Epidermal melanocyte (primary cell): ENCODE results near the gene DSE.
"Not testable (repeated sequence)": the region's sequence is repeated elsewhere in the genome, so short reads cannot be mapped to it uniquely, and the experiment has no call there.

Experiments
- DNase-seq: peaks from one replicate; pipeline ENCODE4 v3.0.0; 2011; ENCODE audit warnings: low spot score; ENCODE audit not compliant: insufficient read length

Gene DSE

DNA sequence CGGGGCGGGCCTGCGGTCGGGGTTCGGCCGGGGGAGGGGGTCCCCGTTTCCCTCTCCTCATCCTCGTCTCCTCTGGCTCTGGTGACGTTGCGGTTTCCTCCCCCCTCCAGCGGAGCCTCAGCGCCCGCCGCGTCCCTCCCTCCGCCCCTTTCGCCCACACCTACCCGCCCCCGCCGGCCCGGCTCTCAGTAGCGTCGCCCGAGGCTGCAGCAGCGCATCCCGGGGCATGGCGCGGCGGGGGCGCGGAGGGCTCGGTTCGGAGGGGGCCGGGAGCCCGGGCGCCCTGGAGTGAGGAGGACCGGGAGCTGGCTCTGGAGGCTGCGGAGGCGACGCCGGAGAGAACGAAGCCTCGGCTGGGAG, at the start of gene DSE:
TSS of gene DSE (plus strand) at position 188 of the 360 bp plus-strand sequence. CDS start 28,304 bp downstream, outside the sequence.
- DNase-seq: peak; percentile 35

DNA sequence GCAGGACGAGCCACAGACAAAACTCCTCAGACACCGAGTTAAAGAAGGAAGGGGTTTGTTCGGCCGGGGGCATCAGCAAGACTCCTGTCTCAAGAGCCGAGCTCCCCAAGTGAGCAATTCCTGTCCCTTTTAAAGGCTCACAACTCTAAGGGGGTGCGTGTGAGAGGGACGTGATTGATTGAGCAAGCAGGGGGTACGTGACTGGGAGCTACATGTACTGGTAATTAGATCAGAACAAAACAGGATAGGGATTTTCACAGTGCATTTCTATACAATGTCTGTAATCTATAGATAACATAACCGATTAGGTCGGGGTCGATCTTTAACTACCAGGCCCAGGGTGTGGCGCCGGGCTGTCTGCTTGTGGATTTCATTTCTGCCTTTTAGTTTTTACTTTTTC, 48.8 kb upstream of the DSE start:
- DNase-seq: not testable (repeated sequence)

- DNase-seq: no peak
Measured at GRCh38 chr6:116323863-116324262, 46.9 kb upstream of the DSE start.

DNA sequence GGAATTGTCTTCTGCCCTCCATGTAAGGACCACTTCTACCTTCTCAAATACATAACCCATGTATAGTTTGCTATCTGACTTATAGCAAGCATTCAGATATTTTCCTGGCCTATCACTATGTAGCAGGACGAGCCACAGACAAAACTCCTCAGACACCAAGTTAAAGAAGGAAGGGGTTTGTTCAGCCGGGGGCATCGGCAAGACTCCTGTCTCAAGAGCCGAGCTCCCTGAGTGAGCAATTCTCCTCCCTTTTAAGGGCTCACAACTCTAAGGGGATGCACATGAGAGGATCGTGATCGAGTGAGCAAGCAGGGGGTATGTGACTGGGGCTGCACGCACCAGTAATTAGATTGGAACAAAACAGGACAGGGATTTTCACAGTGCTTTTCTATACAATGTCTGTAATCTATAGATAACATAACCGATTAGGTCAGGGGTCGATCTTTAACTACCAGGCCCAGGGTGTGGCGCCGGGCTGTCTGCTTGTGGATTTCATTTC, 45.1 kb upstream of the DSE start:
- DNase-seq: not testable (repeated sequence)

DNA sequence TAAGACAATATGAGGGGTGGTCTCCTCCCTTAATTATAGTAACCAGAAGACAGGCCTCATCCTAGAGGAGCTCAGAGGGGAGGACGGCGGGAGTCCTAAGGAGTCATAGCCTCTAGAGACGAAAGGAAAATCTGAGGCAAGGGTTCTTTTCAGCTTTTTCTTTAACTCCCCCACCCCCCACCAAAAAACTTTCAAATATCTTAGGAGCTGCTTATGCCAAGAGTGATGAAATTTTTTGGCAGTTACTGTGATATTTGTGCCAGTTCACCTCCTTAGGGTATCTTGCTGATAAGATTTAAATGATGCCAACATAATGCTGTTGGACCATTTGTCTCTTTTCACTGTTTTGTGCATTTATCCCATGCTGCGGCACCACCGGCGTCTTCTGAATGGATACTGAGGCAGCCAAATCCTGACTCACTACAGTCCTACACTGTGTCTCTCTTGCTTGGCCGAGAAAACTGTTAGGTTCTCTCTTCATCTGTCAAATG, 44.5 kb upstream of the DSE start:
- DNase-seq: no peak

DNA sequence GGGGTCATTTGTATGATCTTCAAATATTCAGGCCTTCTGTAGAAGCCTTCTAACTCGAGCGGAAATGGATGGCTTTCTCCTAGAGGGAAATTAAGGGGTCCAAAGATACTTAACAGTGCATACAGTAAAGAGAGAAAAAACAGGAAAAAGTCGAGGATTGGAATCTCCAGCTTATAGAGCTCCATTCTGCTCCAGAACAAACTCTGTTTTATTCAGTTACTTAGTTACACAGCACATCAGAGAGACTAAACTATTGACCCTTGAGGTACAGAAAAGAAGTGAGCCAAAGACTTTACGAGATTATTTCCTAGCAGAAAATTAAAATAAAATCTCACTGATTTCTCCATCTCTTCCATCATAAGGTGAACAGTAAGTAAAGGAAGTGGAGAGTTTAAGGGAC, 43.8 kb upstream of the DSE start:
- no peak for DNase-seq

DNA sequence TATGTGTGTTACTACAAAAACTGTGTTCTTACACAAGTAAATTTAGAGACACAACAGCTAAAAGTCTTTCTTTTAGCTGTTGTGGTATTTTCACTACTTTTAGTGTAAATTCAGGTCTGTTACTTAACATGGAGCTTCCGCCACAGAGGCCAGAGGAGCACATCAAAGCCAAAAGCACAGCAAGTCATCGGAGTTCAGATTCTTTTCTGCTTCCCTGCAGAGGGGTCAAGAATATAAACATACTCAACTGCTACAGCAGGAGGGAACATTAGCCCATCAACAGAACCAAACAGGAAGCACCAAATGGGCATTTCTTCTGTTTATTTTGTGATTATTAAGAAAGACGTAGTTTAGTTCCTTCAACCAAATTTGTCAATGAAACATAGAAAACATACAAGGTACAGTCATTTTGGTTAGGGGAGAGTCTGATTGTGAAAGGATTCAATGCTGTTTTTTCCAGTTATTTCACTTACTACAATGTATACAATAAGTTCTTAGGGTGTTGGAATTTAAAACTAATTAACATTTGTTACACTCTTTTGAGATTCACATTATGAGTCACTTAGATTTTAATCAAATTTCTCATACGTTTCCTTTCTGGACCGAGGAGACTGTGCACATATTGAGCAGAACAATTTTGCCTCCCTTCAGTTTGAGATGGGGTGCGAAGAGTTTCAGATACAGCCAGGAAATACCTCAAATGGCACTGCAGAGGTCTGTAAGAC, 42.8 kb upstream of the DSE start:
- no peak for DNase-seq

GRCh38 chr6:116328528-116328903, 42.2 kb upstream of the DSE start:
- no peak for DNase-seq

DNA sequence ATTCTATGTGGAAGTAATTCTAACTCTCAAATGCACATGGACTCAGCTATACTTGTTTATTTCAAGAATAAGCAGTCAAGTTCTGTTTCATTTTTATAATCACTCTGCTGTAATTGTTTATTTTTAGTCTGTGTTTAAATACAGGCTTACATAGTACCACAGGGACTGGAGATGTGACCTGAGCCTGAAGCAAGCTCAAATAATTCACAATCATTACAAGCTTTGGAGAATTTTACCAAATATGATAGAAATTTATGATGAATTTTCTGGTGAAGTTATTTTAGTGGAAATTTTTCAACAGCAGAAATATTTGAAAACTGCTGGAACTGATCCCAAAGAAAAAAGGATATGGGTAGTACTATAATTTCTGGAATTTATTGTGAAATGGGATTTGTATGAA, 41.6 kb upstream of the DSE start:
- DNase-seq: no peak

DNA sequence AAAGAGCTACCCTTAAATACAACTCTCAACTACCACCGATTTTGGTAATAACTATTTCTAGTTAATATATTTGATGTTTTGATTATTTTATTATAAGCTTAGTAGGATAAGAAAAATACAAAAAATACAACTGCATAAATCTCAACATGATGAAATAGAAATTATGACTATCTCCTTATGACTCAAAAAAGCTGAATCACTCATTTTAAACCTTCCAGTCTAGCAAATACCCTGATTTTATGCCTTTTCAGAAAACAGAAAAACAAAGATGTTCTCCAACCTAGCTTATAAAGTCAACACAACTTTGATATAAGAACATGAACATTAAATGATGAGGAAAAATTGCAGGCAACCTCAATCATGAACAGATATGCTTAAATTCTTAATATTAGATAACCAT, 40.2 kb upstream of the DSE start:
- no peak for DNase-seq

- DNase-seq: no peak
Measured at GRCh38 chr6:116332096-116332495, 38.7 kb upstream of the DSE start.

DNA sequence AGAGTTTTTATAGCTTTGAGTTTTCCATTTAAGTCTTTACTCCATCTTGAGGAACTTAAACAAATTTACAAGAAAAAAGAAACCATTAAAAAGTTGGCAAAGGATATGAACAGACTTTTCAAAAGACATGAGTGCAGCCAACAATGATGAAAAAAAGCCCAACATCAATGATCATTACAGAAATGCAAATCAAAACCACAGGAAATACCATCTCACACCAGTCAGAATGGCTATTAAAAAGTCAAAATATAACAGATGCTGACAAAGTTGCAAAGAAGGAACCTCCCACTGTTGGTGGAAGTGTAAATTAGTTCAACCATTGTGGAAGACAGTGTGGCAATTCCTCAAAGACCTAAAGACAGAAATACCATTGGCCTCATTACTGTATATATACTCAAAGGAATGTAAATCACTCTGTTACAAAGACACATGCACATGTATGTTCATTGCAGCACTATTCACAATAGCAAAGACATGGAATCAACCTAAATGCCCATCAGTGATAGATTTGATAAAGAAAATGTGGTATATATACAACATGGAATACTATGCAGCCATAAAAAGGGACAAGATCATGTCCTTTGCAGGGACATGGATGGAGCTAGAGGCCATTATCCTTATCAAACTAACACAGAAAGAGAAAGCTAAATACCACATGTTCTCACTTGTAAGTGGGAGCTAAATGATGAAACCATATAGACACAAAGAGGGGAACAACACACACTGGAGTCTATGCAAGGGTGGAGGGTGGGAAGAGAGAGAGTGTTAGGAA, 35.9 kb upstream of the DSE start:
- DNase-seq: not testable (repeated sequence)

DNA sequence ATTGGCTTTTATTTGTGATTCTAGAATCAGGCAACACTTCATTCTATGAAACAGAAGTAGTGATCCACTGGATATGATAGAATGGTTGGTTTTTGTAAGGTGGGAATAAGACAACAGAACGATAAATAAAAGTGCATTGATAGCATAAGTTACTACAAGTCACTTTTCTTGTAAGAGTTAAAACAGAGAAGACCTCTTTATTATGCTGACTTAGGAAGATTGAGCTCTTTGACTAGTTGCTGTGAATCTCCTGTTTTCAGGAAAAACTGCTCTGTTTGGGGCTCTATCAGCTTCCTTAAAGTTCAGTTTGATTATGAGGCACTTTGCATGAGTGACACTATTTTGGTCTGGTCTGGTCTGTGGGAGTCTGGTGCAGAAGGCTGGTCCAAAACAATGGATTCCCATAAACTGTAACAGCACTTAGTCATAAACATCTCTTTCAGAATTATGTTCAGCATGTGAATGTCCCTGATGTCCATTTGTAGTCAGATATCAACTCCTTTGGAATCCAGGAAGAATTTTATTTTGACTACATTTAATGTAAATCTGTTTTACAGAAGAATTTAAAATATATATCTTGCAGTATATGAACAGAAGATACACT, 35.0 kb upstream of the DSE start:
- no peak for DNase-seq

DNA sequence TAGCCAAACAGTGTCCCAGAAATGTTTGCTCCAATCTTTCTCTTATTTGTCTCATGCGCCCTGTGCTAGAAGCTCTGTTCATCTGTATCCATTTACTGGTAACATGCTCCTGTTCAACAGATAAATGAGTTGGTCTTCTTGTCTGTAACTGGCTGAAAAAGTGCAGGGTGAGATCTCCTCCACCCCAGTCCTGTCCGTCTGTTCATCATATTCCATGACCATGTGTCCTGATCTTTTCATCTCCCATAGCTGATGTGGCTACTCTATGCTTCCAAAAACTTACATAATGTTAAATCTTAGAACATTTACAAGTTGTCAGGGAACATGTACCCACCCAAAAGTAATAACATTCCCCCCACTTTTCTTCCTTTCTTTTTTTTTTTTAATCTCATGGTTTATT, 31.8 kb upstream of the DSE start:
- no peak for DNase-seq

DNA sequence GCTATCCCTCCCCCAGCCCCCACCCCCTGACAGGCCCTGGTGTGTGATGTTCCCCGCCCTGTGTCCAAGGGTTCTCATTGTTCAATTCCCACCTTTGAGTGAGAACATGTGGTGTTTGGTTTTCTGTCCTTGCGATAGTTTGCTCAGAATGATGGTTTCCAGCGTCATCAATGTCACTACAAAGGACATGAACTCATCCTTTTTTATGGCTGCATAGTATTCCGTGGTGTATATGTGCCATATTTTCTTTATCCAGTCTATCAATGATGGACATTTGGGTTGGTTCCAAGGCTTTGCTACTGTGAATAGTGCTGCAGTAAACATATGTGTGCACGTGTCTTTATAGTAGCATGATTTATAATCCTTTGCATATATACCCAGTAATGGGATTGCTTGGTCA, 30.1 kb upstream of the DSE start:
- not testable (repeated sequence) for DNase-seq

DNA sequence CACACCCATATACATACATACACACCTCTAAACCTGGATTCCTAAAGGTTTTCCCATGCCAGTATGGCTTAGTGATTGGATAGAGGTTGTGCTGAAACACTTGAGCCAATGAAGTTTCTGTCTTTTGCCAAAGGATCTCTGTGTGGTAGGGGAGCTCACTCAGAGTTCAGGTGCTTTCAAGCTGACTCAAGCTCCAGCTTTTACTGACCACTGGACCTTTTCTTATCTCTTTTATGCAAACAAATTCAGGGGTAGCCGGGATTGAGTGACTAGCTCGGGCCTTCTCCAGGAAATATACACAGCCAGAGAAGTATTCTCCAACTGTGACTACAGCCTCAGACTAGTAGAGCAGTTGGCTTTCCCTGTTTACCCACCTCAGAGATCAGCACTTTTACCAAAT, 21.5 kb upstream of the DSE start:
- no peak for DNase-seq

GRCh38 chr6:116351101-116351500, 19.6 kb upstream of the DSE start:
- no peak for DNase-seq

- no peak for DNase-seq
Measured at GRCh38 chr6:116352515-116353471, 18.0 kb upstream of the DSE start.

DNA sequence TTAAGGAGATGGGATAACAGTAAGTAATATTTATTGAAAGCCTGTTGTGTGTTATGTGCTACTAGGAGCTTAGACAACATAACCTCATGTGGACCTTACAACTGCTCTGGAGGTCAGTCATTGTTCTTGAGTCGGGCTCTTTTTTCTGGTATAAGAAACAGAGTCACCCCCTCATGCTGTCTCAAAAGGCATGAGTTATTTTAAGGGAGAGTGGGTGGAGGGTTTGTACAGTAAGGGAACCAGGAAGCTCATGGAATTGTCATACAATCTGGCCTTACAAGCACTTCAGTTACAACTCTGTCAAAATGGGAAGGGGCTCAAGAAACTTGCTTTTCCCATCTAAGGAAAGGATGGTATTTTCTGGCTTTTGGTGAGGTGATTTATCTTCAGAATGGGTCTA, 16.5 kb upstream of the DSE start:
- no peak for DNase-seq

DNA sequence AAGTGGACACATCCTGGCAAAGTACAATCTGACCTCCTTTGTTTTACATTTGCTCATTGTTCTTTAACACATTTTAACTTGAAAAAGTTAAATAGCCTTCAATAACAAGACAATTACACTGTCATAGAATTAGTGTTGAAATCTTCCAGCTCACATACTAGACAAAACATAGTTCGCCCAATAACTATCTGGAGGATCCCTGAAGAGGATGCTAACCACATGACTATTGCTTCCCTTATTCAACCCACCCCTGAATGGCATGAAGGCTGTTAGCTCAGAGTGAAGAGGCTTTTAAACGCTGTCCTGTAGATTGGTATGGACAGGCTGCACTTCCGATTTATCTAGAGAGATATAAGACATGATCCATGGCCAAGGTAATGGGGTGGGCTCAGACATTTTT, 15.0 kb upstream of the DSE start:
- DNase-seq: no peak

GRCh38 chr6:116359131-116359530, 11.6 kb upstream of the DSE start:
- DNase-seq: no peak
